Suprapubic skin (tissue), 4 donors: Measurements from ENCODE around the gene ADAMTS17.

Source experiments
- CTCF ChIP-seq, 2 donors: fragments of 200-600 bp in 1 of 2; fragments of 450-650 bp in 1 of 2; sonication (generic) in 1 of 2; IDR thresholded peaks; one replicate each; pipeline ENCODE4 v1.5.1; 2016 to 2019; ENCODE audit warnings: antibody characterized with exemption in 2 of 2, mild to moderate bottlenecking in 1 of 2, moderate library complexity in 1 of 2
- POLR2A ChIP-seq, 2 donors: fragments of 450-650 bp; IDR thresholded peaks; one replicate each; pipeline ENCODE4 v1.6.1; 2017; ENCODE audit warnings: antibody characterized with exemption in 2 of 2, mild to moderate bottlenecking in 2 of 2, moderate library complexity in 2 of 2
- POLR2AphosphoS5 ChIP-seq, 3 donors: sonication (generic); formaldehyde crosslinking; IDR thresholded peaks; one replicate each; pipeline ENCODE4 v1.6.1; 2017; ENCODE audit warnings: antibody characterized with exemption in 3 of 3

DNA sequence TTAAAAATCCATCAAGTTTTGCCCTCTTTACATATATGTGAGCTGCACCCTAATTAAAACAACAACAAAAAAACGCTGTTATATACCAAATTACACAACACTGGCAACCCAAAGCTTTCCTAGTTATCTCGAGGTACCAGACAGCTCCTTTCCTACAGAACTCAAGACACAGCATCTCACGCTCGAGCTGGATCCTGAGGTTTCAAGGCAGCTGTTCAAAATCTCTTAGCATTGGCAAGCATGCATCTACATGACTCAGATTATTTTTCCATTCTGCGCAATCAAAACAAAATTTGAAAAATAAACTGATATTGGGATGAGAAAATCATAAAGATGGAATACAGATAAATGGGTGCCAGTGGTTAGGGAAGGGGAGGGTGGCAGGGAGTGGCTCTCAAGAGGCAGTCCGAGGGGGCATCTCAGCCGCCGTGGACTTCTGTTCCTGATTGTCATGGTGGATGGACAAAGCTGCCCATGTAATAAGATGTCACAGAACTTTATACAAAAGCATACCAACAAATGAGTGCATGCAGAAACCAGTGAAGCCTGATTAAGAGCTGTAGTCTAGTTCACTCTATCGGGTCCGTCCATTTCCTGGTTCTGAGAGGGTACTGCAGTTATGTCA lies 91.5 kb downstream of the ADAMTS17 start:
- TF ChIP-seq CTCF (IDR thresholded peaks at IDR 0.05) (no peak), POLR2A (IDR thresholded peaks at IDR 0.05) (no peak), POLR2AphosphoS5 (IDR thresholded peaks at IDR 0.05) (no peak)
